Fibroblast of the aortic adventitia (primary cell): ENCODE results near the gene RBM6. TPM values are rescaled to one million over a fixed set of nuclear protein-coding genes. Genes with fewer than 3 reads are reported as not detected.
"Not testable (repeated sequence)": the region's sequence is repeated elsewhere in the genome, so short reads cannot be mapped to it uniquely, and the experiment has no call there.

Experiments
- DNase-seq: peaks from one replicate; pipeline ENCODE4 v3.0.0-alpha.2; 2010; ENCODE audit warnings: low read depth
- H3K4me3 ChIP-seq: 2 replicates; pipeline ENCODE4 v1.5.1; 2011; ENCODE audit warnings: low read depth, mild to moderate bottlenecking, control low read depth, low read length, moderate library complexity
- total RNA-seq: library from RNA; depleted of rRNA; stranded (reverse); fragments of >200 nt; gene quantifications from 2 replicates; pipeline ENCODE4 v1.2.3, GENCODE V29; 2012; ENCODE audit warnings: low replicate concordance
- TF ChIP-seq, protein P1 (sequence below): IDR thresholded peaks from 2 replicates; pipeline ENCODE4 v1.5.1; 2011; ENCODE audit warnings: mild to moderate bottlenecking, low read length, control low read depth, inconsistent platforms; ENCODE audit not compliant: insufficient read depth

The RBM6 gene
- total RNA-seq, 1 donor, result 48.5 TPM

DNA sequence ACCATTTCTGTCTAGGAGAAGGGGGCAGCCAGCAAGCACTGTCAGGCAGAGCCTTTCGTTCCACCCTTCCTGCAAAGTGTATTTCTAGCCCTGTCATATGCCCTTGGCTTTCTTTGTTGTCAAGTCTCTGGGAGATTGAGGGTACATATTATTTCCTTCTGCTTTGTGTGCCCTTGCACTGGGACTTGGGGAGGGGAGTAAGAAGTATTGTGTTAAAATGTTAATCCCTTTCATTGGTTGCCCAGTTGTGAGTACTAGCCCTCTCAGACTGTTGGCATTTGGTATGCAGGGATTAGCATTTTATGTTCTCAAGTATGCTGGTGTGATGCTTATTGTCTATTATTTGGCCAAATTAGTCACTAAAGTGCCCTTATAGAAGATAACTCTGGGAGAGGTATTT lies 63.9 kb downstream of the RBM6 start:
- TF ChIP-seq, protein P1, sequence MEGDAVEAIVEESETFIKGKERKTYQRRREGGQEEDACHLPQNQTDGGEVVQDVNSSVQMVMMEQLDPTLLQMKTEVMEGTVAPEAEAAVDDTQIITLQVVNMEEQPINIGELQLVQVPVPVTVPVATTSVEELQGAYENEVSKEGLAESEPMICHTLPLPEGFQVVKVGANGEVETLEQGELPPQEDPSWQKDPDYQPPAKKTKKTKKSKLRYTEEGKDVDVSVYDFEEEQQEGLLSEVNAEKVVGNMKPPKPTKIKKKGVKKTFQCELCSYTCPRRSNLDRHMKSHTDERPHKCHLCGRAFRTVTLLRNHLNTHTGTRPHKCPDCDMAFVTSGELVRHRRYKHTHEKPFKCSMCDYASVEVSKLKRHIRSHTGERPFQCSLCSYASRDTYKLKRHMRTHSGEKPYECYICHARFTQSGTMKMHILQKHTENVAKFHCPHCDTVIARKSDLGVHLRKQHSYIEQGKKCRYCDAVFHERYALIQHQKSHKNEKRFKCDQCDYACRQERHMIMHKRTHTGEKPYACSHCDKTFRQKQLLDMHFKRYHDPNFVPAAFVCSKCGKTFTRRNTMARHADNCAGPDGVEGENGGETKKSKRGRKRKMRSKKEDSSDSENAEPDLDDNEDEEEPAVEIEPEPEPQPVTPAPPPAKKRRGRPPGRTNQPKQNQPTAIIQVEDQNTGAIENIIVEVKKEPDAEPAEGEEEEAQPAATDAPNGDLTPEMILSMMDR, result no peak
- H3K4me3 ChIP-seq, result no peak overlapping the region
- DNase-seq, result no peak

DNA sequence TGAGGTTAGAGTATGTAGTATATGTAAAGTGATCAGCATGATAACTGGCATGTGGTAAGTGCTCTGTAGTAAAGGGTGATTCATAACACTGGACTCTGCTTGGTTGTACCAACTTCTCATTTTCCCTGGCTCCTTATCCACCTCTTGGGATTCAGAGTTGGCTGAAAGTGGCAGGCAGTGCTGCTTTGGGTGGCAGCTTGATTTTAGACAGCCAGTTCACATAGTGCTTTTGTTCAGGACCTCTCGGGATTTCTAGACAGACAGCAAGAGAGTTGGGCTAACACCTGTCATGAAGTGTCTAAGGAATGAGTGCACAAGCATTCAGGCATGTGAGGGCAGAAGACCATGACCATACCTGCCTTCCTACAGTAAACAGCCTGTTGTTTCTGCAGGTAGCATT lies 69.0 kb downstream of the RBM6 start:
- no peak overlapping the region for H3K4me3 ChIP-seq
- peak; percentile 42 for DNase-seq
- TF ChIP-seq, protein P1, result no peak

DNA sequence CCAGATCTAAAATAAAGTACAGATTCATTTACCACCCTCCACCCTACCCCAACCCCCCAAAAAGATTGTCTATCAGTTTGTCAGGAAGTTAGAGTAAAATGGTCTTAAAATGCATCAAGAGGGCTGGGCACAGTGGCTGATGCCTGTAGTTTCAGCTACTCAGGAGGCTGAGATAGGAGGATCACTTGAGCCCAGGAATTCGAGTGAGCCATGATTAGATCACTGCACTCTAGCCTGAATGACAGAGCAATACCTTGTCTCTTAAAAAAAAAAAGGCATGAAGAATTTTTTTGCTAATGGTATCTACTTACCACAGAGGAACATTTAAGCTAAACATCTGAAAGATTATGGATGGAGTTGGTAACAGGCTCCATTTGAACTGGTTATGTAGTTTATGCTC lies 71.0 kb downstream of the RBM6 start:
- DNase-seq, result peak; percentile 14
- TF ChIP-seq, protein P1, result no peak
- no peak overlapping the region for H3K4me3 ChIP-seq

DNA sequence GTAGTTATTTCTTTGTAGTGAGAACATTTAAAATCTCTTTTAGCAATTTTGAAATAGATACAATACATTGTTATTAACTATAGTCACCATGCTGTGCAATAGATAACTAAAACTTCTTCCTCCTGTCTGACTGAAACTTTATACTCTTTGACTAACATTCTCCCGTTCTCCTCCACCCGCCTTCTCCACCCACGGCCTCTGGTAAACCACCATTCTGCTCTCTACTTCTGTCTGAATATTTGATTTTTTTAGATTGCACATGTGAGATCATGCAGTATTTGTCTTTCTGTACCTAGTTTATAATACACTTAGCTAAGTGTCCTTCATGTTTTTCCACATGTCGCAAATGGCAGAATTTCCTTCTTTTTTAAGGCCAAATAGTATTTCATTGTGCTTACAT lies 76.0 kb downstream of the RBM6 start:
- TF ChIP-seq, protein P1, result no peak
- H3K4me3 ChIP-seq, result no peak overlapping the region
- DNase-seq, result no peak

DNA sequence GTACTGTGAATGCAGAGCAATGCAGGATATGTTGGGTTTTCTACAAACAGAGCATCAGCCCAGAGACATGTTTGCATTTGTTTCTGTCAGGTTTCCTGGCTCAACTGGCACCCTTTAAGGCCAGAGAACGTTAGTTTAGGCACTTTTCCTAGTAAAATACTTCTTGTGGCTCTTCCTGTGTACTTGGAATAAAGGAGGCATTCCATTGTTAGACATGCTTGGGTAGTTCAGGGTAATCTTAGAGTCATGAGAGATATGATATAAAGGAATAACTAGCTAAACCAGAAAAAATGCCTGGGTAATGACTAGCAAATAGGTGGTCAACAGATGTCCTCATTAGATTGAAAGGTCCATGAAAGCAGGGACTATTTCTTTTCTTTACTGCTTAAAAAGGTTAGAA lies 88.4 kb downstream of the RBM6 start:
- no peak overlapping the region for H3K4me3 ChIP-seq
- peak; percentile 90 for DNase-seq
- TF ChIP-seq, protein P1, result no peak

DNA sequence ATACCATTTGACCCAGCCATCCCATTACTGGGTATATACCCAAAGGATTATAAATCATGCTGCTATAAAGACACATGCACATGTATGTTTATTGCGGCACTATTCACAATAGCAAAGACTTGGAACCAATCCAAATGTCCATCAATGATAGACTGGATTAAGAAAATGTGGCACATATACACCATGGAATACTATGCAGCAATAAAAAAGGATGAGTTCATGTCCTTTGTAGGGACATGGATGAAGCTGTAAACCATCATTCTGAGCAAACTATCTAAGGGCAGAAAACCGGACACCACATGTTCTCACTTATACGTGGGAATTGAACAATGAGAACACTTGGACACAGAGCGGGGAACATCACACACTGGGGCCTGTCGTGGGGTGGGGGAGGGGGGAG lies 91.3 kb downstream of the RBM6 start:
- not testable (repeated sequence) for H3K4me3 ChIP-seq, DNase-seq

DNA sequence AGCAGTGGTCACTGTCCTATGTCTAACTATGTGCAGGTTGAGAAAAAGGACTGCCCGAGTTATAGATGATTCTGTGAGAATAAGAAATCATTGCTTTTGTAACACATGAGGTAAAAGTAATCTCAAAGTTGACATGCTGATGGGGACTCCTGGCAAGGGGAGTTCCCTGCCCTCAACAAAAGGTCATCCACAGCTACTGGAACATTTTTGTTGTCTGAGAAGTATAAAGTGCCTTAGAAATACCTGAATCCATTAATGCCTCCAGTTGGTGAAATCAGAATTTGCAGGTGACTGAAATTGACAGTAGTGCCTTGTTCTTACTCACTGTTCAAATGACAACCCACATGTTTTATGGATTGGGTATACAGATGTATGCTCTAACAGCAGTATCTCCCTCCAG lies 105.0 kb downstream of the RBM6 start:
- no peak for DNase-seq
- TF ChIP-seq, protein P1, result no peak
- no peak overlapping the region for H3K4me3 ChIP-seq
